Muscle of back (tissue), 11 donors: ENCODE results near the gene COQ8A. TPM values are rescaled to one million over a fixed set of nuclear protein-coding genes. Genes with fewer than 3 reads are reported as not detected.
A peak's percentile ranks its signal among the peaks of the same experiment; 100 is the strongest.

Source experiments
- DNase-seq, 3 donors: peaks; one replicate each; pipeline versions ENCODE4 v3.0.0 to v3.0.0-alpha.2; 2013
- polyA plus RNA-seq, 10 donors: library from polyadenylated mRNA; unstranded; fragments of 120-200 nt; gene quantifications; one replicate each; pipeline ENCODE4 v1.2.1, GENCODE V29; 2013; ENCODE audit not compliant: insufficient read length in 10 of 10

COQ8A gene
- polyA plus RNA-seq, 10 donors, result 34.0 to 74.5 (median 54.9) TPM

DNA sequence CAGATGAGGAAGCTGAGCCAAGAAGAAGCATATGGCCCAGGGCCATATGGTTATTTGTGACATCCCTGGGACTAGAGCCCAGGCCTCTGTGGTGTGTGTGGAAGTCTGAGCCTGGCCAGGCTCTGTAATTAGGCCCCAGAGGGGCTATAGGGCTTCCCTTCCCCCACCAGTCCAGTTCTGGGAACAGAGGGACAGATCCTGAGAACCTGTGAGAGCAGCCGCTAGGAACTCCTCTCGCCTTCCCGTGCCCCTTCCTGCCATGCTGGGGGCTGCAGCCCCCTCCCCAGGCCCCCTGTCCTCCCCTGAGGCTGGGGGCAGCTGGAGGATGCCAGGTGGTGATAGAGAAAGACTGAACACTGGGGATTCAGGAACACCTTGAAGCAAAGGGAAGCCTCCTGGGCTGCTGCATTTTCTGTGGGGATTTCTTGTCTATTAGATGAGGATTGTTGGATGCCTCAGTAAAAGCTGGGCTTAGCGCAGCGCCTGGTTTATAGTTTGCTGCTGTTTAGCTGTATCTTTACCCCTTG lies 33.3 kb downstream of the COQ8A start:
- peak; percentile 34 to 75 (median 63) for DNase-seq

DNA sequence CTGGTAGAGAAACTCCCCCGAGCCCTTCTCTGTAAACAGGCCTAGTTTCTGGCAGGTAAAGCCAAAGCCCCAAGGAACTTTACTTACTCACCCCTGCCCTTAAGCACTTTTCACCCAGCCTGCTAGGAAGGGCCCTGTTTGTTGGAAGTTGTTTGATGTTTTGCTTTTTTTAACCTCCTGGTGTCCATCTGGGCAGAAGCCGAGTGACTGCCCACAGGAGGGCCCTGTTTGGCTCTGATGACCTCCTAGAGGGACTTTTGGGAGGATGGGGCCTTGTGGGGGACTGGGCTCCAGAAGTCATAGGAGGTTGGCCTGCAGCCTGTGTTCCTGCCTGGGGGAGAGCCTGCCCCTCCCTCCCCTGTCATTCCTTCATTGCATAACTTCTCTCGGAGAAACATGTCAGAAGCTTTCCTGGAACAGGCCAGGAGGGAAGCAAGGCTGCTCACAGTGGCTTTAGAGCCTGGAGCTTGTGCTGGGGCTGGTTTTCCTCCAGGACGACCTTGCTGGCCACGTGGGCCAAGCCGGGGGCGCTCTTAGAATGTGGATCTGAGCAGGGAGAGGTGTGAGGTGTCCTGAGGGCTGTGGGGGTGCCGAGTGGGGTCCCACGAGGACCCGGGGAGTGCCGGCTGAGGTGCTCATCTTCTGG lies 33.9 kb downstream of the COQ8A start:
- DNase-seq, result peak in 1 of 3 donors; percentile 56

DNA sequence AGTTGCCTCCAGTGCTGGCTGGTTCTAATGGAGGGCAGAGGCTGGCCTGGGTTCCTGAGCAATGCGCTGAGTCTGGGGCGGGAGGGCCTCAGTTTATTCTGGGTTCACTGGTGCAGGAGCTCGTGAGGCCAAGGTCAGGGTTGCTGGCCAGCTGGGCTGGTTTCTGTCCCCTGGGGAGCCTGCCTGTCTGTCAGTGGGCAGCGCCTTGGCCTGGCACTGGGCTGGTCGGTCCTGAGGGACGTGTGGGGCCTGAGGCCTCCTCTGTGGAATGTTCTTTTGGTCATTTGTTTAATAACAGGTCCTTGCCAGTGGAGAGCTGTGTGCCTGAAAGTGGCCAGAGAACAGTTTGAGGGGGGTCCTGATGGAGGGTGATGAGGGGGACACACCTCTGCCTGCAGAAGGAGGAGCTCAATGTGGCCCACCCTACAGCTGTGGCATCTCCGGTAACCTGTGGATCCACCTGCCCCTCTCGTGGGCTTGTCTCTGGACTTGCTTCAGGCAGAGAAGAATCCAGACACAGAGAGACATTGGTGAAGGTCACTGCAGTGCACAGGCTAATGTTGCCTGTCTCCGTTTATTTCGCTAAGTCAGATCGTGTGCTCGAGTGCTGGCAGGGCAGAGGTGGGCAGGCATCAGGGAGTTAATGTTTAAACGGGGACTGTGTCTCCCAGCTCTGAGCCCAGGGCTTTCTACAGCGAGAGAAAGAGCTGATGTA lies 34.6 kb downstream of the COQ8A start:
- no peak for DNase-seq

DNA sequence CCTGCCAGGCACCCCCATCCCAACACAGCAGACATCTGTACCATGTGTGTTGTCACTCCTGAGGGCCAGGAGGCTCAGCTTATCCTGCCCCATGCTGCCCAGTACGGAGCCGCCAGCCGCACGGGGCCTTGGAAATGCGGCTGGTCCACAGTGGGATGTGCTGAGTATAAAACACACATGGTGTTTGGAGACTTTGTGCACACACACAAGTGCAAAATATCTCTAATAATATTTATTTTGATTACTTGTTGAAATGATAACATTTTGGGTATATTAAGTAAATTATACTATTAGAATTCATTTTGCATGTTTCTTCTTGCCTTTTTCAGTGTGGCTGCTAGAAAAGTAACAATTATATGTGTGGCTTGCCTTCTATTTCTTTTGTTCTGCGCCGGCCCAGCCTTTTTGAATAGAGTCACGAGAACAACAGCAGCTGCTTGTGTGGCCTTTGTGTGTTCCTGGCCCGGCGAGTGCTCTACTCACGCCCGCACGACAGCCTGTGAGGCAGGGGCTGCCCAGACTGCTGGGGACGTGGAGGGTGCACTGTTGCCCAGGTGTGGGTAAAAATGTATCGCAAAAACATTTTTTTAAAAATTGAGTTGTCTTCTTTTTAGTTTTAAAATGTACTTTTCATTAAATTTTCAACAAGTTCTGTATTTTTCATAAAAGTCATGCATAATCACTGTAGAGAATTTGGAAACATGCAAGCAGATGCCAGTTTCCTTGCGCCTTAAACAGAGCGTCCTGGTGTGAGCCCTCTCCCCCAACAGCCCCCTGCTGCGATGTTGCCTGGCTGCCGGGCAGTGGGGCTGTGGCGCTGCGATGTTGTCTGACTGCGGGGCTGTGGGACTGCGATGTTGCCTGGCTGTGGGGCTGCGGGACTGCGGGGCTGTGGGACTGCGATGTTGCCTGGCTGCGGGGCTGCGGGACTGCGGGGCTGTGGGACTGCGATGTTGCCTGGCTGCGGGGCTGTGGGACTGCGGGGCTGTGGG lies 35.5 kb downstream of the COQ8A start:
- DNase-seq, result no peak

DNA sequence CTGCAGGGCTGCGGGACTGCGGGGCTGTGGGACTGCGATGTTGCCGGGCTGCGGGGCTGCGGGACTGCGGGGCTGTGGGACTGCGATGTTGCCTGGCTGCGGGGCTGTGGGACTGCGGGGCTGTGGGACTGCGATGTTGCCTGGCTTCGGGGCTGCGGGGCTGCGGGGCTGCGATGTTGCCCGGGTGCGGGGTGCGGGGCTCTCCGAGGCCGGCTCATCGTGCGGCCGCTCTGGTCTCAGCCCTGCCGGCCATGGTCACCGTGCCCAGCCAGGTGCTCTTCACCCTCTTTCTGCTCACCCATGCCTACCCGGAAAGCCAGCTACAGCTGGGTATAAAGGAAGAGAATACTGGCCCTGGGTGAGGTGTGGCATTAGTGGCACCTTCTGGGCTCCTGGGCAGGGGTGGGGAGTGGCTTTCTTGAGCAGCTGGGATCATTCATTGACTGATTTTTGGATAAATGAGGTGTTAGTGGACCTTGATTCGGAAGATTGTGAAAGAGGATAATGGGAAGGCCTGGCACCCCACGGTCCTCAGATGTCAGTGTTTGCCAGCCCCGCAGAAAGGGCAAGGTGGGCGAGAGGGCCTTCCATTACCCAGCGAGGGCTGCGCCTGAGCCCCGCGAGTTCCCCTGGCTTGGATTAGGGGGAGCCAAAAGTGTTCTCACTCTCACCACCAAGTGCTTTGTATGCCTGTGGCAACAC lies 36.3 kb downstream of the COQ8A start:
- no peak for DNase-seq

DNA sequence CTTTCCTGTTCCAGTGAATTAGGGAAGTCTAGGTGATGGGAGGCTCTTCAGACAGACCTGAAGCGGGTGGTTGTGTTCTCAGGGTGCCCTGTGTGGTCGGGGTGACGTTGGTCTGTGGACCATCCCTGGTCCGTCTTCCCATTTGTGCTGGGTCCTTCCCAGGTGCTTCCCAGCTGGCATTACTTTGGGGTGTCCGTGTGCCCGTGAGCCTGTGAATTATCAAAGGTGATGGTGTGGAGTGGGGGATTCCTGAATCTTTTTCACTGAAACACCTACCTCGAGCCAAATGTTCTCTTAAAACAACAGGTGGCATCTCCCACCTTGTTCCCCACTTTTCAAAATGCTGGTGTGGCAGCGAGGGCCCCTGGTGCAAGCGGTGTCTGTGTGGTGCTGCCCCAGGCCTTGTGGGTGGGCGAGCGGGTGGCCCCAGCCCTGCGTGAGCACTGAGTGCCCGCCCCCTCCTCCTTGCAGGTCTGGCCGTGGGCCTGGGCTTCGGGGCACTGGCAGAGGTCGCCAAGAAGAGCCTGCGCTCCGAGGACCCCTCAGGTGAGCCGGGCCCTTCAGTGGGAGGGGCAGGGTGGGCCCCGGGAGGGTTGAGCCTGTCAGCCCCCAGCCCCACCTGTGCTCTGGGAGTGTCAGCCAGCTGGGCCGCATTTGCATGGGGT lies 37.0 kb downstream of the COQ8A start:
- no peak for DNase-seq

DNA sequence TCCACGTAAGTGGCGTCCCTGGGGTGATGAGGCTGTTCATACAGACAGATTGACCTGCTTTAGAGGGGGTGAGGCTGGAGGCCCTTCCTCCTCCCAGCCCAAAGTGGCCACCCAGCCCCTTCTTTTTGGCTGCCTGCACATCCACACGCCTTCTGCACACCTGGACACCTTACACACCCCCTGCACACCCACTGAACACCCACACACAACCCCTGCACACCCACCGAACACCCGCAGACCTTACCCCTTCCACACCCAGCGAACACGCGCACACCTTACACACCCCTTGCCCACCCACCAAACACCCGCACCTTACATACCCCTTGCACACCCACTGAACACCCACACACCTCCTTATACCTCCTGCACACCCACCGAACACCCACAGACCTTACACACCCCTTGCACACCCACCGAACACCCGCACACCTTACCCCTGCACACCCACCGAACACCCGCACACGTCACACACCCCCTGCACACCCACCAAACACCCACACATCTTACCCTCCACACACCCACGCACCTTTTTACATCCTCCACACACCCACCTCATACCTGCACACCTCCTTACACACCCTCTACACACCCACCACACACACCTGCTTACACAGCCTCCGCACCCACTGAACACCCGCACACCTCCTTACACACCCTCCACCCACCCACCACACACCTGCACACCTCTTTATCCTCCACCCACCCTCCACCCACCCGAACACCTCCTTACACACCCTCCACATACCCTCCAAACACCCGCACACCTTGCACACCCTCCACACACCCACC lies 37.7 kb downstream of the COQ8A start:
- no peak for DNase-seq

DNA sequence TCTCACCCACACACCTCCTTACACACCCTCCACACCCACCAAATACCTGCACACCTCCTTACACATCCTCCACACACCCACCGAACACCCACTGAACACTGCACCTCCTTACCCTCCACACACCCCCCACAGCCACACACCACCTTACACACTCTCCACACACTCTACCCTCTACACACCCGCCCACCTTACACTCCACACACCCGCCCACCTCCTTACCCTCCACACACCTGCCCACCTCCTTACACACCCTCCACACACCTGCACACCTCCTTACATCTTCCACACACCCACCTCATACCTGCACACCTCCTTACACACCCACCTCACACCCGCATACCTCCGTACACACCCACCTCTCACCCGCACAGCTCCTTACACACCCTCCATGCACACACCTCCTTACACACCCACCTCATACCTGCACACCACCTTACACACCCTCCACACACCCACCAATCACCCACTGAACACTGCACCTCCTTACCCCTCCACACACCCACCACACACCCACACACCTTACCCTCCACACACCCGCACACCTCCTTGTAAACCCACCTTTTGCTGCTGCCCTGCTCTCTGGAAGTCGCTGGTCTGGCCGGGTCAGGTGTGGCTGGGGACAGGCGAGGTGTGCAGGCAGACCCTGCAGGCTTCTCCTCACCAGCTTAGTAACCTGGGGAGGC lies 38.5 kb downstream of the COQ8A start:
- no peak for DNase-seq

DNA sequence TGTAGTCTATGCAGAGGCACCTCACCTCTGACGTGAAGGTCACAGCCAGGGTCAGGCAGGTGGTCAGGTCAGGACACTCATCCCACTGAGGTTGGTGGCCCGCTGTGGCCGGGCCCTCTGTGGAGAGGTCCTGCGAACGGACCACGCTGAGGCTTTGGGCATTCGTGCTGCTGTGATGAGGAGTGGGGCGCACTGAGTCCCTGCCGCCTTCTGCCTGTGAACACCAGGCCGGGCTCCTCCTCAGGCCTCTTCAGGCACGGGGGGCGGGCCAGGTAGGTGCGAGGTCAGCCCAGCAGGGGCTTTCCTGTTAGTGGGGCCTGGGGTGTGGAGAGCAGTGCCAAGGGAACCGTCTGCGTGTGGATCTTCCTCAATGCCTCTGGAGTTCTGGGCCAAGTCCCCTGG lies 39.0 kb downstream of the COQ8A start:
- DNase-seq, result no peak

DNA sequence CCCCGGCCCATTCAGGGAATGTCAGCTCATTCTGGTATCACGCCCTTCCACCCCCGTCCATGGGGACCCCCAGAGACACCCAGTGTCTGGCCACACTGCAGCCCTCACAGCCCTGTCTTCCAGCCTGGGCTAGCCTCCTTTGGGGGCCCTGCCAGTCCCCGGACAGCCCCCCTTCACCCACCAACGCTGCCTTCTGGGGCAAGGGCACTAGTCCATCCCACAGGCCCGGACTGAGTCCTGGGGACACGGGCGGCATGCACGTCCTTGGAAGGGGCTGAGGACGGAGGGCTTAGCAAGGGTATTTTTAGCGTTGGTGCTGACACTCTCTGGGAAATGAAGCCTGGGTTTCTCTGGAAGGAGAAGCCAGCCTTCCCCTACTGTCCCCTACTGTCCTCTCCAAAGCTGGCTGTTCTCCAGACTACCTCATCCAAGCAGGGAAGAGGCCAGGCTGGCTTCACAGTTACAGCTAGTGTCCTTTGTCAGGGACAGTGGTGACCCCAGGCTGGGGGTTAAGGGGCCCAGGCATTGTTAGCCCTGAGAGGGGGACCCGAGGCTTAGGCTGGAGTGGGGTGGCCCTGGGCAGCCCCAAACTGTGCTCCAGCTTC lies 39.5 kb downstream of the COQ8A start:
- DNase-seq, result peak; percentile 33 to 58 (median 57)

DNA sequence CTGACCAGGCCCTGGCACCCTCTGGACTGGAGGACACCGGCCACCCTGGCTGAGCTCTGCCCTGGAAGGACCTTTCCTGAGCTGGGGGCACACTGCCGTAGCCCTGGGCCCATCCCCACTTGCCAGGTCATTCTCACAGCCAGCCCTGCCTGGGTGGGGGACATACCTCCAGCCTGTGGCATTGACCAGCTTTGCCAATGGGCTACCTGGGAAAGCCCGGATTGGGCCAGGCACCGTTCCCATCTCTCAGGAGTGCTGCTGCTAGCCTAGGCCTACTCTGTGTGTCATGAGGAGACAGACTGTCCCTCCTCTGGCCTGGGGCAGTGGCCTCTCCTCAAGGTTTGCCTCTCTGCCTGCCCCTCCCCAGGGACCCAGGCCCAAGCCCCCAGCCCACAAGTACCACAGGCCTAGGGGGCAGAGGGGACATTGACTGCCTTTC lies 40.0 kb downstream of the COQ8A start:
- DNase-seq, result no peak

DNA sequence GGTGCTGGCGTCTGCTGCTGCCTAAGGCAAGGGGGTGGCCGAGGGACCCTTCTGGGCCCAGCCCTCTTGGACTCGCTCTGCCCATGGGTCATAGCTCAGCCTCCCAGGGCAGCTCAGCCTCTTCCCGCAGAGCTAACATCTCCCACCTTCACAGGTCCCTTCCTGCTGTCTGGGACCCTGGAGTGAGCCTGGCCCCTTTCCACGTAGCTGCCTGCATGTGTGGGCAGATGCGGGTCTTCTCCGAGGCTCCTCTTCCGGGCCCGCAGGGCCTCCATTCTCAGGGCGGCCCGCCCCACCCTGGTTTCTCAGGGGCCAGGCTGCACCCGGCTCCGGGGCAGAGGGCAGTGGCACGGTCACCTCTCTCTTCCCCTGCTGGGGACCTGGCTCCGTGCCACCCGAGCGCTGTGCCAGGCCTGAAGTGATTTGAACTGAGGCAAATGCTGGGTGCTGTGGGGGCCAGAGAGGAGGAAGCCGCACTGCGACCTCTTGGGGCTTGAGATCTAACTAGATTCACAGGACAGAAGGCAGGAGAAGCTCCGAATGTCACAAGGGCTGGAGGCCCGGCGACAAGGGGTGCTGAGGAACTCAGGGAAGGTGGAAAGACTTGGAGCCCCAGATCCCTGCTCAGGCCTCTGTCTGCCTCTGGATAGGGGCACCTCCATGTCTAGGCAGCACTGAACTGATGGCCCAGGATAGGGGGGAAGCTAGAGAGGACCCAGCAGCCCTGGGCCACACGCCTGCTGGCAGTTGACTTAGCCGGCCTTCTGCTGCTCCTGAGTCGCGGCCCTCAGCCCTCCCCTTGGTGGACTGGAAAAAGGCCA lies 40.7 kb downstream of the COQ8A start:
- no peak for DNase-seq

DNA sequence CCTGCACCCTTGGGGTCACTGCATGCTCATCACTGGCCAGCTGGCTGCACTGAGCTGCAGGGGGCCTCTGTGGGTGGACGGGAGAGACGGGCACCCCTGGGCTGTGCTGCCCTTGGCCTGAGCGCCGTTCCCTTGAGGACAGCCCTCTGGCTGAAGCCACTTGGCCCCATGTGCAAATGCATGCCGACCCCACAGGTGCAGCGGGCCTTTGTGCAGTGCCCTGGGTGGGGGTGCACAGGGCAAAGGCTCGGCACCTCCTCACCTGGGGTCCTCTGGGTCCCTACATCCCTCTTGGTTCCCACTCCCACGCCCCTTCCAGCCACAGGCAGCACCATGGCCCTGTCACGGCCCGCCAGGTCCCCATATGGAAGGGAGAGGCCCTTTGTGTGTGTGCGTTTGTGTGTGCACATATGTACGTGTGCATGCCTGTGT lies 41.3 kb downstream of the COQ8A start:
- no peak for DNase-seq

DNA sequence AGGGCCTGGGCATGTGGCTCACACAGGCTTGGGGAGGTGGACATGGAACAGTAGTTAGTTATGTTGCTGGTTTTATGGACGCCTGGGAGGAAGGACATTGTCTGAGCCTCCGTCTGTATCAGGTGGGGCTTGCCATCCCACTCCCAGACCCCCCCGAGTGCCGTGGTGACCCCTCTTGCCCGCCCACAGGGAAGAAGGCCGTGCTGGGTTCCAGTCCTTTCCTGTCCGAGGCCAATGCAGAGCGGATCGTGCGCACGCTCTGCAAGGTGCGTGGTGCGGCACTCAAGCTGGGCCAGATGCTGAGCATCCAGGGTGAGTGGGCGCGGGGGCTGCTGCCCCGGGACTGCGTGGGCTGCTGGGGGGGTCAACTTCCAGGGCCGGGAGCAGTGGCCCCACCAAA lies 41.7 kb downstream of the COQ8A start:
- DNase-seq, result no peak

DNA sequence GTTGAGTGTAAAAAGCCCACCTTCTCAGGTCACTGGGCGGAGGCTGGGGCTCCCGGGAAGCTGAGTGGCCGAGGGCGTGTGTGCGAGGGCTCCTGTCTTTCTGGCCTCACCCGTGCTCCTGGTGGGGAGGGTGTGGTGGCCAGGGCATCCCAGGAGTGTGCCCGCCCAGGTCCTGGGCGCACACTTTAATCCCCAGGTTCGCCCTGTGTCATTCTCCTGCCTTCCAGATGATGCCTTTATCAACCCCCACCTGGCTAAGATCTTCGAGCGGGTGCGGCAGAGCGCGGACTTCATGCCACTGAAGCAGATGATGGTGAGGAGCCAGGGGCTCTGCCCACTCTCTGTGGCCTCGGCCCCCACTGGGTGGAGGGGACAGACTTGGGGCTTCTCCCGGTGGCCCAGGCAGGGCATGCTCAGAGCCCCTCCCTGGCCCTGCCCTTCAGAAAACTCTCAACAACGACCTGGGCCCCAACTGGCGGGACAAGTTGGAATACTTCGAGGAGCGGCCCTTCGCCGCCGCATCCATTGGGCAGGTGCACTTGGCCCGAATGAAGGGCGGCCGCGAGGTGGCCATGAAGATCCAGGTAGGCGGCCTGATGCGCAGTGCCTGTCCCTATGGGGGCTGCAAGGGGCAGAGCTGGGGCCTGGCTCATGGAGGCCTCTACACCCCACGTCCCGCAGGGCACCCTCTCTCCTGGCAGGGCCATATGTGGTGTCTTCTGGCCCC lies 42.5 kb downstream of the COQ8A start:
- no peak for DNase-seq

DNA sequence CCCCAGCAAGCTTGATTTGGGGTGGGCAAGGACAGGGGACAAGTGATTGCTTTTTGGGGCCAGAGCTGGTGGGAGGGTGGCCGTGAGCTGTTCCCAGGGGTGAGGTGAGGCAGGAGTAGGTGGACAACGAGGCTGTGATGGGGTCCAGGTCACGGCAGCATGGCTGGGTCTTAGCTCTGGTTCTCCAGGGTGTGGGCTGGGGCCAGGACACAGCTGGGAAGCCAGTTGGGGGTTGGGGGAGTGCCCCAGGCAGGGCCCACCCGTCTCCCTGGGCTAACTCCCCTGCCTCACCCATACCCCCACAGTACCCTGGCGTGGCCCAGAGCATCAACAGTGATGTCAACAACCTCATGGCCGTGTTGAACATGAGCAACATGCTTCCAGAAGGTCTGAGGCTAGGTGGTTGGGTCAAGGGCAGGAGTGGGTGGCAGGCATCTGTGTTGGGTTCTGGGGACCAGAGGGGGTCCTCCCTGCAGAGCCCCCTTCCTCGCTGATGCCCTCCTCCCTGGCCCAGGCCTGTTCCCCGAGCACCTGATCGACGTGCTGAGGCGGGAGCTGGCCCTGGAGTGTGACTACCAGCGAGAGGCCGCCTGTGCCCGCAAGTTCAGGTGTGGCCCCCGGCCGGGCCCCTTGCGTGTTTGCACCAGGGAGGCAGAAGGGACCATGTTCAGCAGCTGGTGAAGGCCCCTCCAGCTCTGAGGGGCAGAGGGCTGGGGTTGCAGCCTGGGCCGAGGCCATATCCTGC lies 43.3 kb downstream of the COQ8A start:
- DNase-seq, result no peak

DNA sequence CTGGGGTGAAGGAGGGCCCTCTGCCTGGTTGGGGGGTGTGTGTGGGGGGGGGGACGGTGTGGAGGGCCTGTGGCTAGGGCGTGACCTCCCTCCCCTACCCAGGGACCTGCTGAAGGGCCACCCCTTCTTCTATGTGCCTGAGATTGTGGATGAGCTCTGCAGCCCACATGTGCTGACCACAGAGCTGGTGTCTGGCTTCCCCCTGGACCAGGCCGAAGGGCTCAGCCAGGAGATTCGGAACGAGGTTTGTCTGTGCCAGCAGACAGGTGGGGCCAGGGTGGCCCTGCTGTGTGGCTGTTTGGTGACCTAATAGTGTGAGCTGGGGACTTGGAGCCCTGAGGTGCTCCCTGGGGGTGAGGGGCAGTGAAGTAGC lies 43.9 kb downstream of the COQ8A start:
- no peak for DNase-seq
